Transverse colon (tissue), 4 donors: ENCODE data around the gene SREBF2.
"Not testable (repeated sequence)": the region's sequence is repeated elsewhere in the genome, so short reads cannot be mapped to it uniquely, and the experiment has no call there.

Source experiments
- CTCF ChIP-seq, 5 experiments: fragments of 200-600 bp in 3 of 5; fragments of 450-650 bp in 2 of 5; sonication (generic) in 3 of 5; IDR thresholded peaks; 1 replicate in 2 of 5; 2 replicates in 3 of 5; pipeline ENCODE4 v1.5.1; 2016 to 2017; ENCODE audit warnings: antibody characterized with exemption in 5 of 5, inconsistent platforms in 3 of 5, mild to moderate bottlenecking in 2 of 5, moderate library complexity in 1 of 5
- EP300 ChIP-seq: sonication (generic); formaldehyde crosslinking; IDR thresholded peaks from one replicate; pipeline ENCODE4 v1.6.1; 2017; ENCODE audit warnings: antibody characterized with exemption, low read depth
- POLR2A ChIP-seq: fragments of 450-650 bp; IDR thresholded peaks from one replicate; pipeline ENCODE4 v1.6.1; 2016; ENCODE audit warnings: antibody characterized with exemption, mild to moderate bottlenecking, moderate library complexity
- POLR2AphosphoS5 ChIP-seq, 3 donors: sonication (generic); formaldehyde crosslinking; IDR thresholded peaks; one replicate each; pipeline ENCODE4 v1.6.1; 2016; ENCODE audit warnings: antibody characterized with exemption in 3 of 3

- TF ChIP-seq CTCF (IDR thresholded peaks at IDR 0.05); POLR2A; EP300; POLR2AphosphoS5 (IDR thresholded peaks at IDR 0.05): not testable (repeated sequence)
These were observed 116.0 kb downstream of the SREBF2 start for GRCh38 chr22:41948928-41949296.
